Central memory CD8-positive, alpha-beta T cell (primary cell): ENCODE measurements around the gene TCF4.

Source experiments
- ATAC-seq: fragments of 150-1000 bp; cut with Tn5 transposase; replicated peaks from 2 replicates; pipeline ENCODE4 v1.10.0; 2022; ENCODE audit warnings: mild to moderate bottlenecking, moderate FRiP score, moderate number of reproducible peaks; ENCODE audit not compliant: poor library complexity, severe bottlenecking; ENCODE audit errors: extremely low read depth
- DNase-seq, 2 donors: peaks; one replicate each; pipeline ENCODE4 v3.0.0; 2021; ENCODE audit warnings: low spot score in 2 of 2
- H3K27ac Mint-ChIP-seq: one replicate; pipeline ENCODE4 v1.8.0; 2022; ENCODE audit warnings: low read depth, mild to moderate bottlenecking, moderate library complexity, mixed read lengths
- H3K27me3 Mint-ChIP-seq: one replicate; pipeline ENCODE4 v1.8.0; 2022; ENCODE audit warnings: mixed read lengths
- H3K36me3 Mint-ChIP-seq: one replicate; pipeline ENCODE4 v1.8.0; 2022; ENCODE audit warnings: mild to moderate bottlenecking, moderate library complexity, mixed read lengths; ENCODE audit not compliant: insufficient read depth
- H3K4me1 Mint-ChIP-seq: one replicate; pipeline ENCODE4 v1.8.0; 2022; ENCODE audit warnings: mixed read lengths
- H3K4me3 Mint-ChIP-seq: one replicate; pipeline ENCODE4 v1.8.0; 2022; ENCODE audit warnings: mild to moderate bottlenecking, moderate library complexity, mixed read lengths
- H3K9me3 Mint-ChIP-seq: one replicate; pipeline ENCODE4 v1.8.0; 2022; ENCODE audit warnings: mixed read lengths

TCF4 gene

GRCh38 chr18:55237660-55238059 is 350.3 kb downstream of the TCF4 start:
- peaks cover 1% of the 10 kb centered on the region for H3K36me3 Mint-ChIP-seq

DNA sequence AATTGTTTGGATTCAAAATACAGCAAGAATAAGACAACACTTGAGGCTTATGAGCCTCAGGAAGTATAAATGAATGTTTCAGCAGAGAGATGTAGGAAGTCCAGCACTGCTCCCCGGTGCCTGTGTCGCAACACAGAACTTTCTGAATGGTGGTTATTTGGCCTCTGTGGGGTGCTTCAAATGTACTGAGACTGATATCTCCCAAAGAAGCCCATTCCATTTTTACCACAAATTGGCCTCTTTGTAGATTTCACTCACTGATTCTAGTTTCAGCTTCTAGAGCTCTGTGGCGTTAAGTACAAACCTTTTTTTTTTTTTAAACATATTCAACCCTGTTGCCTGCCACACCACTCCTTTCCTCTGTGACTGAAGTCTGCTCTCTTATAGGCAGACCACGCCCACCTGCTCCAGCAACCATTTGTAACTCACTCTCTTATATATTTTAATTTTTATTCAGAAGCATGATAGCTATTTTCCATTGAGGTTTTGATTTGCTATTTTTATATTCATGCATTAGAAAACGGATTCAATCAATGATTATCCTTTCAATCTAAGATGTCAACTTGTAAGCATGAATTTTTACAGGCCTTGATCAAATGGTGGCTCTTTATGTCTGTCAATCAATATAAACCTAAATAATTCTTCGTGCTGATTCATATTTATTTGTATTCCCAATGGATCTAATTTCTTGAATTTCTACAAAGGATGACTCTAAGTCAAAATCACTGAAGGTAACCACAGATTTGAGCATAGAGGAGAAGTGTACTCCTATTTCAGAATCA is 351.7 kb downstream of the TCF4 start:
- H3K9me3 Mint-ChIP-seq, result no peaks in the 10 kb centered on the region
- DNase-seq (no peak), ATAC-seq (no peak)

More at GRCh38 chr18:55237660-55238059, 350.3 kb downstream of the TCF4 start:
- no peak for DNase-seq
- H3K4me3 Mint-ChIP-seq, result no peak overlapping the region
- ATAC-seq, result no peak
- no peaks in the 10 kb centered on the region for H3K4me1 Mint-ChIP-seq
- no peaks in the 10 kb centered on the region for H3K27me3 Mint-ChIP-seq
- no peak overlapping the region for H3K27ac Mint-ChIP-seq
- H3K9me3 Mint-ChIP-seq, result no peaks in the 10 kb centered on the region

DNA sequence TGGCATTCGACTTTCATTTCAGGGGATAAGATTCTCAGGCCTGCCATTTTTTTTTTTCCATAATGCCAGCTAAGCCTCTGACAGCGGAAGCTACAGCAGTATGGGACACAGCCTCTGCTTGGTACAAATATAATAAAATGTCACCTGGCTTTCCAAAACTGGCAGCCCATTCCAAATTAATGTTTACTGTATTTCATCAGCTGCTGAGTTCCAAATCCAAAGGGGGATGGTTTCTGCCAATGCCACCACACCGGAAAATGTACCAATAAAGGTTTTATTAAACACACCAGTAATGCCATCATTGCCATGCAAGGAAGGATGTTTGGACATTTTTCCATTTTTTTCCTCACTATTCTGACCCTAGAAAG is 352.9 kb downstream of the TCF4 start:
- H3K4me1 Mint-ChIP-seq, result no peaks in the 10 kb centered on the region
- no peak overlapping the region for H3K27ac Mint-ChIP-seq
- H3K27me3 Mint-ChIP-seq, result no peaks in the 10 kb centered on the region
- no peak for DNase-seq
- no peak for ATAC-seq
- H3K36me3 Mint-ChIP-seq, result peaks cover 4% of the 10 kb centered on the region
- H3K9me3 Mint-ChIP-seq, result no peaks in the 10 kb centered on the region
- no peak overlapping the region for H3K4me3 Mint-ChIP-seq

More for the DNA sequence above, 351.7 kb downstream of the TCF4 start:
- H3K4me1 Mint-ChIP-seq, result no peaks in the 10 kb centered on the region
- H3K27ac Mint-ChIP-seq, result no peak overlapping the region
- H3K36me3 Mint-ChIP-seq, result peaks cover 4% of the 10 kb centered on the region
- no peaks in the 10 kb centered on the region for H3K27me3 Mint-ChIP-seq
- H3K4me3 Mint-ChIP-seq, result no peak overlapping the region

DNA sequence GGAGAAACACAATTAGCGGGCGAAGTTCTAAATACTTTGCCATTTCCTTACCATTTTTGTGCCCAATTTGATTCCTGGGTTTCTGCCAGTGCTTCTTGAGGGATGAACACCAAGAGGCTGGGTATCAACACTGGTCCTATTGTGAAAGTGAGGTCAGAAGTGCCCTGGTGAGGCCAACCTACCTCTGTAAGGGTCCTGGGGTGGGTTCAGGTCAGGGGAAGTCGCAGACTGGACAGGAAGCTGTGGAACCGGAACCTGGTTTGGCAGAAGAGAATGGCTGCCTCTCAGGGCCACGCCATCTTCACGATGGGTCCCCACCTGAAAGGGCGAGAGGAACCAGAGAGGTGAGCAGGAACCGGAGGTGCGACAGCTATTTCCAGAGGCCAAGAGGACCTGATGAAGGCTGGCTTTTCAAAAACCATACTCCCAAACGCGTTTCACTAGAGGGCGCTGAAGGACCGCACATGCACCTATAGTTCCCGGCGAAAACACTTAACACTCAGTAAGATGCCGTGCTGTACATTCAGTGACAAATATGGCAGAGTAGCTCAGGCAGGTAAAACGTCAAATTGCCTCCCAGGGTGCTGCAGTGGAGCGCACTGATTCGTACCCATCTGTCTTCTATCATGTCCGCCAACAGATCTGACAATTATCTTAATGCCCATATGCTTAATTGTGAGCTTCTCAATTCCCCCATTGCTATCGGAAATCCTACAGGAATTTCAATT is 353.5 kb downstream of the TCF4 start:
- Mint-ChIP-seq H3K9me3 (no peaks in the 10 kb centered on the region), H3K4me3 (no peak overlapping the region), H3K36me3 (peaks cover 4% of the 10 kb centered on the region), H3K27me3 (no peaks in the 10 kb centered on the region), H3K4me1 (no peaks in the 10 kb centered on the region), H3K27ac (no peak overlapping the region)
- ATAC-seq, result no peak
- peak in 1 of 2 donors; percentile 19 for DNase-seq

DNA sequence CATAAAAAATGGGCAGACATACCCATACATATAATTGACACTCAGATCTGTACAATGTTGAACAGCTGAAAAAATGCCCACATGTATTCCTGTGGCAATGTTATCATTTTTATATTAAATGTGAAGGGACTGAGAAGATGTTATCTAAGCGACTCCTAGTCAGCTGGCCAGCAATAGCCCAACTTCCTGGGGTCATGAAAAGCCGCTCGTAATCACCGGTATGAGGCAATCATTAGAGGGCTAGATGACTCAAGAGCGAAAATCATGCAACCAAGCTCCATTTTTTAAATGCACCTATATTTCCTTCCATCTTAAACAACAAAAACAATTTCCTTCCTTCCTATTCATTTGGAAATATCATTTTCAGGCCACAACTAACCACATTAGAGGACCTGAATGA is 354.1 kb downstream of the TCF4 start:
- Mint-ChIP-seq H3K27ac (no peak overlapping the region), H3K9me3 (no peaks in the 10 kb centered on the region), H3K4me3 (no peak overlapping the region), H3K27me3 (no peaks in the 10 kb centered on the region), H3K36me3 (peaks cover 4% of the 10 kb centered on the region), H3K4me1 (no peaks in the 10 kb centered on the region)
- DNase-seq (no peak), ATAC-seq (no peak)

- no peak overlapping the region for H3K27ac Mint-ChIP-seq
- no peaks in the 10 kb centered on the region for H3K27me3 Mint-ChIP-seq
- ATAC-seq (no peak), DNase-seq (no peak)
- H3K4me3 Mint-ChIP-seq, result no peak overlapping the region
- H3K36me3 Mint-ChIP-seq, result peaks cover 4% of the 10 kb centered on the region
- H3K4me1 Mint-ChIP-seq, result no peaks in the 10 kb centered on the region
- no peaks in the 10 kb centered on the region for H3K9me3 Mint-ChIP-seq
Measured at GRCh38 chr18:55232506-55232905, 355.5 kb downstream of the TCF4 start.

DNA sequence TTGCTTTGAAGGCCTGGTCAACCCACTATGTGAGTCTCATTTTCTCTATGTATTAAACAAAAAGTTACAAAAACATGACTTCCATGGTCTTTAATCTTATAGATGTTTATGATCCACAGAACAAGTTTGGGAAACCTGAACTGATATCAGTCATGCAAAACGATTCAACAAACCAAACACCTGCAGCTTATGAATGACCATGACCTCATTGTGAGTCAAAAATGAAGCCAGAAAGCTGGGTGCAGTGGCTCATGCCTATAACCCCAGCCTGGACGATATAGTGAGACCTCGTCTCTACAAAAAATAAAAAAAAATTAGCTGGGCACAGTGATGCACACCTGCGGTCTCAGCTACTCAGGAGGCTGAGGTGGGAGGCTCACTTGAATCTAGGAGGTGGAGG is 358.3 kb downstream of the TCF4 start:
- Mint-ChIP-seq H3K27me3 (no peaks in the 10 kb centered on the region), H3K9me3 (no peaks in the 10 kb centered on the region), H3K36me3 (peaks cover 4% of the 10 kb centered on the region), H3K4me1 (no peaks in the 10 kb centered on the region), H3K4me3 (no peak overlapping the region), H3K27ac (no peak overlapping the region)
- ATAC-seq, result no peak
- DNase-seq, result no peak

DNA sequence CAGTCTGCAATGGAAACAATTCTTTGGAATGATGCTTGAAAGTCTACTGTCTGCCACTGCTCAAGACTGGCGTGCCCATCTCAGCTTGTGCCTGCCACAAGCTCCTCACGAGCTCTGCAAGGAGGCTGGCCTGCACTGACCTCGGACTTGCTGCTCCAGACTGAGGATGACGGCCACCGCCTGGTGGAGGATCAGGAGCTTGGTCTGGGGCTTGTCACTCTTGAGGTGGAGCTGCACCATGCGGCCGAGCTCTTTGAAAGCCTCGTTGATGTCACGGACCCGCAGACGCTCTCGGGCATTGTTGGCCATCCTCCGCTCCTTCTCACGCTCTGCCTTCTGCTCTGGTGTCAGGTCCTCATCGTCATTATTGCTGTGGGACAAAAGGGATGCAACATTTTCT is 359.3 kb downstream of the TCF4 start:
- H3K4me1 Mint-ChIP-seq, result no peaks in the 10 kb centered on the region
- ATAC-seq (no peak), DNase-seq (no peak)
- peaks cover 2% of the 10 kb centered on the region for H3K36me3 Mint-ChIP-seq
- no peaks in the 10 kb centered on the region for H3K27me3 Mint-ChIP-seq
- no peak overlapping the region for H3K27ac Mint-ChIP-seq
- no peaks in the 10 kb centered on the region for H3K9me3 Mint-ChIP-seq
- H3K4me3 Mint-ChIP-seq, result no peak overlapping the region

DNA sequence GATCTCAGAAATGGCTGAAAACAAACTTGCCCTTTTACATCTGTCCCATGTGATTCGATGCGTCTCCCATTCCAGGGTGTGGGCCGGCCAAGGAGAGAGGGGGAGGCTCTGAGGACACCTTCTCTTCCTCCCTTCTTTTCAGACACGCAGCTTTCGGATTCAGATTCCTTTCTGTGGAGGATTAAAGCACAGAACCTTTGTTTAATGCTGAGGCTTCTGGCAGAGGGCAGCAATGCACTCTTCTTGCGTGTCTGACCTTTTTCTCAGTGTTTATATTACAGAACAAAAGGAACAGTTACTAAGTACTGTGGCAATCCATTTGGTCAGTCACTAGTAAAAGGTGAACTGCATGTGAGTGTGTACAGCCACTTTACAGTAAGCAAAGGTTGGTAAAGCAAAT is 359.8 kb downstream of the TCF4 start:
- ATAC-seq, result no peak
- no peak overlapping the region for H3K4me3 Mint-ChIP-seq
- DNase-seq, result no peak
- H3K36me3 Mint-ChIP-seq, result peaks cover 2% of the 10 kb centered on the region
- H3K27me3 Mint-ChIP-seq, result no peaks in the 10 kb centered on the region
- H3K9me3 Mint-ChIP-seq, result no peaks in the 10 kb centered on the region
- H3K27ac Mint-ChIP-seq, result no peak overlapping the region
- H3K4me1 Mint-ChIP-seq, result no peaks in the 10 kb centered on the region

DNA sequence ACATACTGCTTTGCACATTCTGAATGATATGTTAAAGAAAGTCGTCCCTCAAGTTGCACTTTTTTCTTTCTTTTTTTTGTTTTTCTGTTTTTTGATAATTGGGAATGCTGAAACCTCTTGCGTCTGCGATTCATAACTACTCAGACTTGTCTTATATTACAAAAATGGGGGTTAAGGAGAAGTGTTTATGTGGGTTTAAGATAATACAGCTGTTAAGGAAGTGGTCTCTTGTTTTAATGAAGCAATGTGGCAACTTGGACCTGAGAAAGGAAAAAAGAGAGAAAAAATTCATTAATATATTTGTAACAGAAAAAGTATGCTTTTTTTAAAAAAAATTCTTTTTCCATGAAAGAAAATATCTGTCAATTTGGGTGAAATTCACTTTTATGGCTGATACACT is 360.2 kb downstream of the TCF4 start:
- no peaks in the 10 kb centered on the region for H3K4me1 Mint-ChIP-seq
- no peaks in the 10 kb centered on the region for H3K27me3 Mint-ChIP-seq

GRCh38 chr18:55226044-55226443 is 361.9 kb downstream of the TCF4 start:
- Mint-ChIP-seq H3K4me1 (no peaks in the 10 kb centered on the region), H3K4me3 (no peak overlapping the region), H3K9me3 (no peaks in the 10 kb centered on the region), H3K27me3 (no peaks in the 10 kb centered on the region), H3K27ac (no peak overlapping the region), H3K36me3 (no peaks in the 10 kb centered on the region)
- DNase-seq (no peak), ATAC-seq (no peak)

More for the DNA sequence above, 360.2 kb downstream of the TCF4 start:
- Mint-ChIP-seq H3K36me3 (peaks cover 2% of the 10 kb centered on the region), H3K27ac (no peak overlapping the region), H3K9me3 (no peaks in the 10 kb centered on the region), H3K4me3 (no peak overlapping the region)
- no peak for ATAC-seq
- DNase-seq, result no peak

DNA sequence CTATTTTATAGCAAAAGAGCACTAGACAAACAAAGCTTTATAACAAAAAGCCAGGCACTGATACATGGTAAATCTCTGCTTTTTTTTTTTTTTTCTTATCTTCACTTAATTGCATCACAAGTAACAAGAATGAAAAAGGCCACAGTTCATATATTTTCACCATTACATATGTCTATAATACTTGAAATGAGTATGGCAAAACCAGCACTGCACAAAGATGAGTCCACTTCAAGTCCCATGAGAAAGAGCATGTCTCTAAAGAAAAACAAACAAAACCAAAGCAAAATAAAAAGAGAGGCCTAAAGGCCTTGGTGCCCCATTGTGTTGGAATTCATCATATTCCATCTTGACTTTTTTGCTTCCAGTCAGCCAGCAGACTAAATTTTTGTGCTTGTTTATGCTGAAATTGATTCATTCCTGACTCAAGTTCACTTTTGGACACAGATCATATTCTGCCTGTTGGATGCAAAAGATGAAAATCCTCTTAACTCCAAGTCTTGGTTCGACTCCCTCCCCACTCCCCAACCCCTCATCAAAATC is 363.8 kb downstream of the TCF4 start:
- no peak for ATAC-seq
- H3K4me1 Mint-ChIP-seq, result no peaks in the 10 kb centered on the region
- no peaks in the 10 kb centered on the region for H3K36me3 Mint-ChIP-seq
- H3K27me3 Mint-ChIP-seq, result no peaks in the 10 kb centered on the region
- peaks cover 4% of the 10 kb centered on the region for H3K9me3 Mint-ChIP-seq
- DNase-seq, result no peak
- no peak overlapping the region for H3K27ac Mint-ChIP-seq
- no peak overlapping the region for H3K4me3 Mint-ChIP-seq

GRCh38 chr18:55221622-55222021 is 366.4 kb downstream of the TCF4 start:
- Mint-ChIP-seq H3K27ac (no peak overlapping the region), H3K27me3 (no peaks in the 10 kb centered on the region), H3K36me3 (peaks cover 2% of the 10 kb centered on the region), H3K4me3 (no peak overlapping the region), H3K9me3 (peaks cover 7% of the 10 kb centered on the region), H3K4me1 (no peaks in the 10 kb centered on the region)
- DNase-seq (no peak), ATAC-seq (no peak)
